ENCODE data around the gene LBH. TPM values are rescaled to one million over a fixed set of nuclear protein-coding genes. Genes with fewer than 3 reads are reported as not detected.

The LBH gene
- total RNA-seq, 1 donor from 2014 or later, result 137 TPM

DNA sequence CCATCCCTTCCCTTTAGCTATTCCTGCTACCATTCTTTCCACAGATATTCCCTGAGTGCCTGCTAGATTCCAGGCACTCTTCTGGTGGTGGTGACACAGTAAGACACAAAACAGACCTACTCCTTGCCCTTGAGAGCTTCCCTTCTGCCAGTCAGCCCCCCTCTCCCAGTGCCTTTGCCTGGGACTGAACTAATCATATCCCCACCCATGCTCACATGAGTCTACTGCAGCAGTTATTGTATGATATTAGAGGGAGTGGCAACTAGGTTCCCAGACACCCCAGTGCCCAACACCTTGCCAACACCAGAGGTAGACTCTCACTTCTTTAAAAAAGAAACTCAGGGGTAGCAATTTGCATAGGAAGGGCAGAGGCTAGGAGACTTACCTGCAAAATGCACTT lies 7.2 kb upstream of the LBH start:
- no peaks in the 10 kb centered on the region for H3K27me3 ChIP-seq (ENCODE audit: low read depth)
- H3K4me3 ChIP-seq, result no peak overlapping the region
- intact Hi-C loops (cut with DNase I), result no loop called here
- DNase-seq (no peak), ATAC-seq (no peak)
- H3K36me3 ChIP-seq, result no peaks in the 10 kb centered on the region
- no peaks in the 10 kb centered on the region for H3K9me3 ChIP-seq
- H3K27ac ChIP-seq, result peak overlapping the region; percentile 80
- TF ChIP-seq, protein P1, sequence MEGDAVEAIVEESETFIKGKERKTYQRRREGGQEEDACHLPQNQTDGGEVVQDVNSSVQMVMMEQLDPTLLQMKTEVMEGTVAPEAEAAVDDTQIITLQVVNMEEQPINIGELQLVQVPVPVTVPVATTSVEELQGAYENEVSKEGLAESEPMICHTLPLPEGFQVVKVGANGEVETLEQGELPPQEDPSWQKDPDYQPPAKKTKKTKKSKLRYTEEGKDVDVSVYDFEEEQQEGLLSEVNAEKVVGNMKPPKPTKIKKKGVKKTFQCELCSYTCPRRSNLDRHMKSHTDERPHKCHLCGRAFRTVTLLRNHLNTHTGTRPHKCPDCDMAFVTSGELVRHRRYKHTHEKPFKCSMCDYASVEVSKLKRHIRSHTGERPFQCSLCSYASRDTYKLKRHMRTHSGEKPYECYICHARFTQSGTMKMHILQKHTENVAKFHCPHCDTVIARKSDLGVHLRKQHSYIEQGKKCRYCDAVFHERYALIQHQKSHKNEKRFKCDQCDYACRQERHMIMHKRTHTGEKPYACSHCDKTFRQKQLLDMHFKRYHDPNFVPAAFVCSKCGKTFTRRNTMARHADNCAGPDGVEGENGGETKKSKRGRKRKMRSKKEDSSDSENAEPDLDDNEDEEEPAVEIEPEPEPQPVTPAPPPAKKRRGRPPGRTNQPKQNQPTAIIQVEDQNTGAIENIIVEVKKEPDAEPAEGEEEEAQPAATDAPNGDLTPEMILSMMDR (IDR thresholded peaks at IDR 0.05), result no peak
- H3K4me1 ChIP-seq, result peaks cover 39% of the 10 kb centered on the region

- intact Hi-C loops (cut with DNase I), result no loop called here
- ATAC-seq, result peak; percentile 72 to 73
- Histone ChIP-seq H3K4me3 (peak overlapping the region; percentile 43), H3K4me1 (peaks cover 39% of the 10 kb centered on the region), H3K9me3 (no peaks in the 10 kb centered on the region), H3K36me3 (no peaks in the 10 kb centered on the region), H3K27ac (peak overlapping the region; percentile 80), H3K27me3 (ENCODE audit: low read depth) (no peaks in the 10 kb centered on the region)
- no peak for DNase-seq
- TF ChIP-seq, protein P1 (IDR thresholded peaks at IDR 0.05), result no peak
Observed at GRCh38 chr2:30225131-30225762, 6.1 kb upstream of the LBH start.

DNA sequence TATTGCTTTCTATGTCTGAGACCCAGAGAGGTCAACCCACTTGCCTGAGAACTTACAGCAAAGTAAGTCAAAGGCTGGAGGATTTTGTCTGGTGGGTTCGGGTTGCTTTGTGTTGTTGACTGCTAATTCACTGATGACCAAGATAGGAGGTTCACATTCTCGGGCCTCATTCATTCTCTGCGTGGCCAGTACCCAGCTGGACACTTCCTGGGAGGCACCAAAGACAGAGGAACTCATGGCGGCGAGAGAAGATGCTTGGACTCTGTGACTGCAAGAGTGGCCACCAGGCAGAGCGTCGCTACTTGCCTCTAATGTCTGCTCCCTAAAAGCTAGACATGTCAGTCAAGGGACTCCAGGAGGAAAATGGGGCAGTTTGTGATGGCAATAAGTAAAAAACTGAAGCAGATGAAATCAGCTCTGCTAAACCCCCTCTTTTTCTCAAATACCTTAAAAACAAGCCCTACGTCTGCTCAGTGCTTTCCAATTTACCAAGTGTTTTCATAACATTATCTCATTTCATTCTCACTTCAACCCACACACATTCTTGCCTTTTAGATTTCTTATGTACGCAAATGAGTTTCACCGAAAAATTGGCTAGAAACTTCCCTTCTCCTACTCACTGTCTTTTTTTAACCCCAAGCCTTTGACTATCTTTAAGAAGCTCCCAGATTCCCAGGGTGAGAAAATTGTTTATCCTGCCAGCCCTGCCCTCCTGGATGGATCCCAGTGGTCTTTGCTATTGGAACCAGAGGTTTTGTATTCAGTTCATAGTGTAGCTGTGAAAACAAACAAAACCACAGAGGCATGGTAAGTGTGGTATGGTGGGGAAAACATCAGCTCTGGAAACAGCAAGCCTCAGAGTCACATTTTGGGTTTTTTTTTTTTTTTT lies 4.9 kb upstream of the LBH start:
- intact Hi-C loops (cut with DNase I), result no loop called here
- Histone ChIP-seq H3K9me3 (no peaks in the 10 kb centered on the region), H3K4me1 (peaks cover 46% of the 10 kb centered on the region), H3K27ac (peak overlapping the region; percentile 80), H3K27me3 (ENCODE audit: low read depth) (no peaks in the 10 kb centered on the region), H3K36me3 (no peaks in the 10 kb centered on the region), H3K4me3 (no peak overlapping the region)
- ATAC-seq (no peak), DNase-seq (no peak)
- TF ChIP-seq, protein P1 (IDR thresholded peaks at IDR 0.05), result no peak

GRCh38 chr2:30229596-30229995 lies 1.7 kb upstream of the LBH start:
- H3K27ac ChIP-seq, result no peak overlapping the region
- no peak overlapping the region for H3K4me3 ChIP-seq
- H3K36me3 ChIP-seq, result peaks cover 2% of the 10 kb centered on the region
- intact Hi-C loops (cut with DNase I), result no loop called here
- H3K27me3 ChIP-seq (ENCODE audit: low read depth), result no peaks in the 10 kb centered on the region
- TF ChIP-seq, protein P1 (IDR thresholded peaks at IDR 0.05), result no peak
- H3K4me1 ChIP-seq, result peaks cover 54% of the 10 kb centered on the region
- DNase-seq (no peak), ATAC-seq (no peak)
- H3K9me3 ChIP-seq, result no peaks in the 10 kb centered on the region

DNA sequence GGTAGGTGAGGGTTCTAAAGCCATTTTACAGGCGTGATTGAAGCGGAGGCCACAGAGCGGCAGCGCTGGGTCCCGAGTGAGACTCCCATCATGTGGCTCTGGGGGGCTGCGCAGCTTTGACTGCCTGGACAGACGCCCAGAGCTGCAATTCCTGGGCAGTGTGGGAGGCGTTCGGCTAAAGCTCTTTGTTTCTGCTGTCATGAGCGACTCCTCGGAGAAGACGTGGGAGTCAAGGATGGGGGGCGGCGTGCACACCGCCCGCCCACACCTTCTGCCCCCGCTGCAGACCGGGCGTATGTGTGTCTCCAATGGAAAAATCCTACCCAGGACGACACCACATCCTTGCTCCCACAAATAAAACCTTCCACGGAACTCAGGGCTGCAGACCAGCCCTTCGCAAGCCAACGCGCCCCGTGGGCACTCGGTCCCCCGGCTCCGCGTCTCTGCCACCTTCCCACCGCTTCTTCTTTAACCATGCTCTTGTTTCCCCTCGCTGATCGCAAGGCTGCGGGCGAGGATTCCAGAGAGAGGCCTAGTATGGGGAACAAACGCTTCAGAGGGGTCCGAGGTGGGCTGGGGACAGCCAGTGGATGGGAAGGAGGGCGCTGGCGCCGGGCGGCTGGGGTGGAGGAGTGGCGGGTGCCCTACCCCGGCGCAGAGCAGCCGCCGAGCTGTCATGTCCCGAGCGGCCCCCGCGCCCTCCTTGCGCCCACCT lies 680 bp upstream of the LBH start:
- ATAC-seq (peak in 1 of 2 donors; percentile 1), DNase-seq (no peak)
- Histone ChIP-seq H3K4me3 (peak overlapping the region; percentile 82), H3K27ac (peak overlapping the region; percentile 91), H3K36me3 (peaks cover 12% of the 10 kb centered on the region), H3K27me3 (ENCODE audit: low read depth) (no peaks in the 10 kb centered on the region), H3K9me3 (no peaks in the 10 kb centered on the region), H3K4me1 (peaks cover 53% of the 10 kb centered on the region)
- intact Hi-C loops (cut with DNase I), result no loop called here
- TF ChIP-seq, protein P1 (IDR thresholded peaks at IDR 0.05), result no peak
